Omental fat pad (tissue), 4 donors: ENCODE results near the gene PPFIA4. TPM values are rescaled to one million over a fixed set of nuclear protein-coding genes. Genes with fewer than 3 reads are reported as not detected.
A peak's percentile ranks its signal among the peaks of the same experiment; 100 is the strongest.

ENCODE experiments used
- ATAC-seq: fragments of 150-250 bp; one replicate; pipeline ENCODE4 v1.9.1; 2016; ENCODE audit warnings: mild to moderate bottlenecking, moderate library complexity; ENCODE audit not compliant: low FRiP score
- DNase-seq: peaks from one replicate; pipeline ENCODE4 v3.0.0-alpha.2; 2019; ENCODE audit warnings: low spot score
- CTCF ChIP-seq, 3 donors: fragments of 450-650 bp; IDR thresholded peaks; one replicate each; pipeline ENCODE4 v1.5.1; 2016 to 2017; ENCODE audit warnings: antibody characterized with exemption in 3 of 3, mild to moderate bottlenecking in 3 of 3, moderate library complexity in 2 of 3
- total RNA-seq, 4 donors: library from RNA; depleted of rRNA; stranded (reverse); fragments of >200 nt; gene quantifications; one replicate each; pipeline ENCODE4 v1.1.0, GENCODE V29; 2016

PPFIA4 gene
- total RNA-seq, 4 donors from 2014 or later, result 0.72 to 1.4 (median 1.2) TPM; not detected in 1

DNA sequence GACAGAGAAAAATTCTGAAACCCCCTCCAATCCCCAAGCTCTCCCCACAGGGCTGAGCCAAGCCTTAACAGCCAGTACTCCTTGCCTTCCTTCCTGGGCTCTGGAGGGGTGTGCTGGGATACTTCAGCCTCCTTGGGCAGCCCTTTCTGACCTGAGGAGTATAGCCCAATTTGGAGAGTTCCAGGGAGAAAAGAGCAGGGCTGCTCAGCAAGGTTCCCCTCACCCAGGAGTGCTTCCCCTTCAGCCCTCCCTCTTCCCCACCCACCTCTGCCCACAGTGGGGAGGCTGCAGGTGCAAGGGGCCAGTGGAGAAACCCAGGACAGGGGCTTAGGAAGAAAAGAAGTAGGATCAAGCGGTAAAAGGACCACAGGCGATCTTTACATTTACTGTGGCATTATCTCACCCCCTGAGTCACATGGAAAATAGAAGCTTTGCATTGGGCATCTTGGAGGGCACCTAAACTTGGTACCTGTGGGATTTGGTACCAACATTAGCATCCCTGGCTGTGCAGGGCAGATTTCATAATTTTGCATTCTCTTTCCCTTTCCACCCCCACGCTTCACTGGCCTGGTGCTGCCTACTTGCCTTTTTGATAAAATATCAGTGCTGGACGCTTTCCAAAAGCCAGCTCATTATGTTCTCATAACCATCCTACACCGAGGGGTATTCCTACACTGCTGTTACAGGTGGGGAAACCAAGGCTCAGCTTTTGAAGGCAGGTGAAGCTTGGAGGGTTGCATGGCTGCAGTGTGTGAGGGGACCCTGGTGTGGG is 98.4 kb downstream of the PPFIA4 start:
- DNase-seq (no peak), ATAC-seq (no peak)
- no peak for TF ChIP-seq CTCF (IDR thresholded peaks at IDR 0.05)

GRCh38 chr1:203126151-203126865 is 100.0 kb downstream of the PPFIA4 start:
- no peak for ATAC-seq
- DNase-seq, result no peak
- TF ChIP-seq CTCF (IDR thresholded peaks at IDR 0.05), result no peak

DNA sequence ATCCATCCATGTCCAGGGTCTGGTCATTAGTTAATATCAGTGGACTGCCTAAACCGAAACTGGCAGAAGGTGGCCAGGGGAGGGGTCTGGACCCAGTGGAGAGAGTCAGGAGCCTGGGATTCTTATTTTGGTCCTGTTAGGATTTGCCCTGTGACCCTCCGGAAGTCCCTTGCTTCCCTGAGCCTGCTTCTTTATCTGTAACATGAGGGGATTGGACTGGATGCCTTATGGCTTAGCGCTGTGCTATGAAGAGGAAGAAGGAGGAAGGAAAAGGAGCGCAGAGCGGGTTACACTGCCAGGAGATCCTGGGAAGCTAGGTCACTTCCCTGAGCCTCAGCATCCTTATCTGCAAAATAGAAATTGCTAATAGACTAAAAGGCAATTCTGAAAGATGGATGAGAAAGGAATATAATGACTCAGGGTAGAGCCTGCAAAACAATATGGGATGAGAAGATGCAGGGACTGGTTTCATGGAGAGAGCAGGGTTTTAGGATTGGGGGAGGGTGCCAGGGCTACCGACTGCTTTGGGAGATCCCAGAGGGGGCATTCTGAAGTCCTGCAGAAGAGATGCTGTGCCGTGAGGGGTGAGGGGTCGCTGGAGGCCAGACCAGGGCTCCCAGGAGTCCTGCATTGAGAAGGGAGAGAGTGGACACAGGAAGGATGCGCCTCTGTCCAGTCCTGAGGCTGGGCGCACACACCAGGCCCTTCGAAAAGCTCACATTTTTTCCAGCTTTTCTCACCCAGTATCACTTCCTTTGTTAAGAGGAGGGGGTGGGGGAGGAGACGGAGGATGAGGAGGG is 100.8 kb downstream of the PPFIA4 start:
- ATAC-seq (no peak), DNase-seq (no peak)
- TF ChIP-seq CTCF (IDR thresholded peaks at IDR 0.05), result no peak

DNA sequence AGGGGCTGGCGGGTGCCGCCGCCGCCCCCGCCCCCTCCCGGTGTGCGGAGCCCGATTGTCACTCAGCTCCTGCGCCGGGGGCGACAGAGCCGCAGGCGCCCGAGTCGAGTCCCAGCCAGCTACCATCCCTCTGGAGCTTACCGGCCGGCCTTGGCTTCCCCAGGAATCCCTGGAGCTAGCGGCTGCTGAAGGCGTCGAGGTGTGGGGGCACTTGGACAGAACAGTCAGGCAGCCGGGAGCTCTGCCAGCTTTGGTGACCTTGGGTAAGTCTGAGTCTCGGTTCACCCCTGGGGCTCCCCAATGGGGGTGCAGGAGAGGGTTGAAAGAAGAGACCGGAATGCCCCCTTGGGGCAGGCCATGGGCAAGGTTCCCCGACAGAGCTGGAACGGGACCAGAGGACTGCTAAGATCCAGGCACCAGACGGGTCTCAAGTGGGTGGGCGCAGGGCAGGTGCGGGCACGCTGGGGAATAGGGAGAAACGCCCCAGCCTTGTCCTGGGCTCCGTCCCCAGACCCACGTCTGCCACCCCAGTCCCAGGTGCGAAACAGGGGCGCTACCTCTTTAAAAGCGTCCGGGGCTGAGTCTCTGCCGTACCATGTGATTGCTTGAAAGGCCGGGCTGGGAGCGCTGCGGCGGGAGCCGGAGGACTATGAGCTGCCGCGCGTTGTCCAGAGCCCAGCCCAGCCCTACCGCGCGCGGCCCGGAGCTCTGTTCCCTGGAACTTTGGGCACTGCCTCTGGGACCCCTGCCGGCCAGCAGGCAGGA is 101.6 kb downstream of the PPFIA4 start, which contains the start of gene ADORA1:
TSS of gene ADORA1 (plus strand) at position 61 of the 765 bp plus-strand sequence. CDS start 1,116 bp downstream, outside the sequence.
- DNase-seq (peak; percentile 43), ATAC-seq (peak; percentile 72)
- no peak for TF ChIP-seq CTCF (IDR thresholded peaks at IDR 0.05)

DNA sequence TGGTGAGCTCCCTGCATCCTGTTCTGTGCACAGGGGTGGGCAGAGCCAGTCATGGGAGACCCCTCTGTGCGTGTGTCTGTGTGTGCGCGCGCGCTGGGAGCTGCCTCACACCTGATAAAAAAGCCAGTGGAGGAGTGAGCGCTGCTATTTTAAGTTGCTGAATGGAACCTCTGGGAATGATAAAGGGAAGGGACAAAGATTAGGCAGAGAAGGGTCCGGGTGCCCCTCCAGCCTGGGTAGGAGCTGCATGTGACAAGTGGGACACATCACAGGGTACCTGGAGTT is 102.1 kb downstream of the PPFIA4 start:
- ATAC-seq, result no peak
- no peak for TF ChIP-seq CTCF (IDR thresholded peaks at IDR 0.05)
- DNase-seq, result no peak

Other genes starting within 250 kb of the PPFIA4 start
- gene KDM5B, start 218.1 kb upstream of the PPFIA4 start, total RNA-seq, result 10 to 100 TPM; 40.8 to 69.7 (median 45.7) TPM
- not detected for gene PCAT6, start 215.5 kb upstream of the PPFIA4 start, total RNA-seq
- gene RABIF, start 137.3 kb upstream of the PPFIA4 start, total RNA-seq, result 1 to 10 TPM; 4.6 to 7.4 (median 5.3) TPM
- gene KLHL12, start 99.3 kb upstream of the PPFIA4 start, total RNA-seq, result 10 to 100 TPM; 12.4 to 25.2 (median 20.8) TPM
- gene ADIPOR1, start 68.2 kb upstream of the PPFIA4 start, total RNA-seq, result 100 to 1,000 TPM in 1 of 4 donors, 10 to 100 TPM in 3; 79.0 to 117 (median 94.2) TPM
- gene CYB5R1, start 59.2 kb upstream of the PPFIA4 start, total RNA-seq, result 10 to 100 TPM; 34.3 to 57.4 (median 41.6) TPM
- 10 to 100 TPM; 69.2 to 75.8 (median 72.8) TPM for gene TMEM183A, start 19.1 kb upstream of the PPFIA4 start, total RNA-seq
- gene MYOG, start 59.5 kb downstream of the PPFIA4 start, total RNA-seq, result not detected
- gene ADORA1, start 101.2 kb downstream of the PPFIA4 start, total RNA-seq, result 1 to 10 TPM; 1.4 to 4.3 (median 2.6) TPM
- under 1 TPM in 1 of 4 donors, not detected in 3; 0.37 TPM for gene MYBPH, start 149.3 kb downstream of the PPFIA4 start, total RNA-seq
- 100 to 1,000 TPM in 2 of 4 donors, 10 to 100 TPM in 1, under 1 TPM in 1; 0.47 to 338 (median 124) TPM for gene CHI3L1, start 160.2 kb downstream of the PPFIA4 start, total RNA-seq
- gene CHIT1, start 203.2 kb downstream of the PPFIA4 start, total RNA-seq, result 10 to 100 TPM in 1 of 4 donors, 1 to 10 TPM in 2, under 1 TPM in 1; 0.19 to 17.7 (median 2.3) TPM